DOHH2 (cell line): ENCODE measurements around the gene VPS9D1.

Experiments
- EZH2phosphoT487 ChIP-seq: fragments of 200-600 bp; sonication (generic); IDR thresholded peaks from 2 replicates; pipeline ENCODE4 v1.6.1; 2017; ENCODE audit warnings: borderline replicate concordance, mild to moderate bottlenecking, antibody characterized with exemption, low read length, moderate library complexity, mixed read lengths
- TF ChIP-seq, protein P1 (sequence below): fragments of 200-600 bp; sonication (generic); IDR thresholded peaks from one replicate; pipeline ENCODE4 v1.5.1; 2014; ENCODE audit warnings: antibody characterized with exemption, mild to moderate bottlenecking, low read depth, low read length; ENCODE audit not compliant: poor library complexity, severe bottlenecking

DNA sequence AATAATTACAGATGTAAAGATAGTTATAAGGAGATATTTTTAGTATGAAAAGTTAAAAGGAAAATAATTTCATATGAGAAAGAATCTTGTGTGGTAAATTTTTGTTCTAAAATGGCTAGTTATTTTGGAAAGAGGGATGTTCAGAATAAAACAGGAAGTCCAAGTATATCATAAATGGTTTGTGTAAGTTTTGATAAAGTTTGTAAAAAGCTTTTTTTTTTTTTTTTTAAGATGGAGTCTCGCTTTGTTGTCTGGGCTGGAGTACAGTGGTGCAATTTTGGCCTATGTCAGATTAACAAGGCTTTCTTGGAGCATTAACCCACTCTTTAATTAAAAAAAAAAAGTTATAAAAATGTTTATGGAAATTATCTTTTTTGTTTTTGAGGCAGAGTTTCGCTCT is 42.4 kb downstream of the VPS9D1 start:
- no peak for TF ChIP-seq EZH2phosphoT487
- TF ChIP-seq, protein P1, sequence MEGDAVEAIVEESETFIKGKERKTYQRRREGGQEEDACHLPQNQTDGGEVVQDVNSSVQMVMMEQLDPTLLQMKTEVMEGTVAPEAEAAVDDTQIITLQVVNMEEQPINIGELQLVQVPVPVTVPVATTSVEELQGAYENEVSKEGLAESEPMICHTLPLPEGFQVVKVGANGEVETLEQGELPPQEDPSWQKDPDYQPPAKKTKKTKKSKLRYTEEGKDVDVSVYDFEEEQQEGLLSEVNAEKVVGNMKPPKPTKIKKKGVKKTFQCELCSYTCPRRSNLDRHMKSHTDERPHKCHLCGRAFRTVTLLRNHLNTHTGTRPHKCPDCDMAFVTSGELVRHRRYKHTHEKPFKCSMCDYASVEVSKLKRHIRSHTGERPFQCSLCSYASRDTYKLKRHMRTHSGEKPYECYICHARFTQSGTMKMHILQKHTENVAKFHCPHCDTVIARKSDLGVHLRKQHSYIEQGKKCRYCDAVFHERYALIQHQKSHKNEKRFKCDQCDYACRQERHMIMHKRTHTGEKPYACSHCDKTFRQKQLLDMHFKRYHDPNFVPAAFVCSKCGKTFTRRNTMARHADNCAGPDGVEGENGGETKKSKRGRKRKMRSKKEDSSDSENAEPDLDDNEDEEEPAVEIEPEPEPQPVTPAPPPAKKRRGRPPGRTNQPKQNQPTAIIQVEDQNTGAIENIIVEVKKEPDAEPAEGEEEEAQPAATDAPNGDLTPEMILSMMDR: no peak
